Measurements from ENCODE around the gene SRGAP1.
"Not testable (repeated sequence)": the region's sequence is repeated elsewhere in the genome, so short reads cannot be mapped to it uniquely, and the experiment has no call there.

SRGAP1 gene

DNA sequence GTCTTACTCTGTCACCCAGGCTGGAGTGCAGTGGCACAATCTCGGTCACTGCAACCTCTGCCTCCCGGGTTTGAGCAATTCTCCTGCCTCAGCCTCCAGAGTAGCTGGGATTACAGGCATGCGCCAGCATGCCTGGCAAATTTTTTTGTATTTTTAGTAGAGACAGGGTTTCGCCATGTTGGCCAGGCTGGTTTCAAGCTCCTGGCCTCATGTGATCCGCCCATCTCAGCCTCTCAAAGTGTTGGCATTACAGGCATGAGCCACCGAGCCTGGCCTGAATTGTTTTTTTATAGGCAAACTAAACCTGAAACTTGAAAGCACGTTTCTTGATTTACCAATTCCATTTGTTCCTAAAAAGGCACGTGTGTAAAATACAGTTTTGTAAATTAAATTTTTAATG is 173.6 kb downstream of the SRGAP1 start:
- DNase-seq: not testable (repeated sequence)

DNA sequence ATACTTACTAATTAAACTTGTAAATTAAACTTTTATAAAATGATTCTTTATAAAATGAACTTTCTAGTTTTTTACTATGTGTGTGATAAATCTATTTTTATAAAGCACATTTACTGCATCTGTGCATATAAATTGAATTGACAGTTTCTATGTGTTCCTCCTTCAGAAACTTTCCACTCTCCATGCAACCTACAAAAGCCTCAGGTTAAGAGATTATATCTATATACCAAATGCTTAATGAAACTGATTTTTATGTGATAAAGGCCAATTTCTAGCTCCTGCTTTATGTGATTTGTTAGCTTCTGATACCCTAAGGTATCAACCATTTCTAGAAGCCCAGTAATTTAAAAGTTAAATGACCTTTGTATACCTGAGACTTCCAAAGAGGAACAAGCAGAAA is 174.0 kb downstream of the SRGAP1 start:
- no peak for DNase-seq

DNA sequence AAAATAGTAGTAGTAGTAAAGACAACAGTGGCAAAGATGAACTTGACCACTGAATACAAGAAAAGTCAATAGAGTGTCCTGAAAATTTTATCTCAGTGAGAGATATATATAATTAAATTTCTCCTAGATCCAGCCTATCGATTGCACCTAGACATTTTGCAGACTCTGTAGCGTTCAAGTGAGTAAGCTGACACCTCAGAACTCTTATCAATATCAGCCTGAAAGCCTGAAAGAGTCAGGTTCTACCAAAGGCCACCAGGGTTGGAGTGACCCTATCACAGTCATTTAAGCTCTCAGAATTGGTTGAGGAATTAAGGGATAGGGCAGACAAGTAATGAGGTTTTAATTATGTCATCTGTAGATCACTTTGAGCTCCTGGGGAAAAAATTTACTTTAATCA is 174.6 kb downstream of the SRGAP1 start:
- no peak for DNase-seq

GRCh38 chr12:64019654-64020053 is 175.2 kb downstream of the SRGAP1 start:
- DNase-seq: no peak

- no peak for DNase-seq
These were observed 180.9 kb downstream of the SRGAP1 start for GRCh38 chr12:64025174-64025958.

DNA sequence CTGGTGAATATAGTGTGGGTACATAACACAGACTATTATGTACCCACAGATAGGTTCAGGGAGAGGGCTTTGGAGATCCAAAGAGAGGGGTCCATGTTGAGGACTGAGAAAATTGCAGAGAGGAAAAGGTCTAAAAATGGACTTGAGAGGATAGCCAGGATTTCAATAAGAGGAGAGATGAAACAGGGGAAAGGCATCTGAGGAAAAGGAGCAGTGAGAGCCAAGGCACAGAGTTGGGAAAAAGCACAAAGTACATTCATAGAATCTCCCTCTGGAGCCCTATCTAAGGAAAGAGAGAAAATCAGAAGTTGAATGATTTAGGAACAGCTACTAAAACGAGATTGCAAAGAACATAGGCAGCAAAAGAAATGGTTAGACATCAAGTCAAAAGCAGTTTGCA is 182.8 kb downstream of the SRGAP1 start:
- DNase-seq: no peak

GRCh38 chr12:64028541-64028940 is 184.0 kb downstream of the SRGAP1 start:
- DNase-seq: no peak

GRCh38 chr12:64029013-64029857 is 184.7 kb downstream of the SRGAP1 start:
- no peak for DNase-seq

GRCh38 chr12:64030155-64030554 is 185.7 kb downstream of the SRGAP1 start:
- no peak for DNase-seq

GRCh38 chr12:64034056-64034455 is 189.6 kb downstream of the SRGAP1 start:
- DNase-seq: not testable (repeated sequence)

- DNase-seq: no peak
These were observed 190.5 kb downstream of the SRGAP1 start for GRCh38 chr12:64034901-64035576.

GRCh38 chr12:64036414-64036813 is 191.9 kb downstream of the SRGAP1 start:
- no peak for DNase-seq

GRCh38 chr12:64039281-64039871 is 194.9 kb downstream of the SRGAP1 start:
- peak; percentile 93 for DNase-seq

GRCh38 chr12:64042911-64043310 is 198.4 kb downstream of the SRGAP1 start:
- DNase-seq: no peak

DNA sequence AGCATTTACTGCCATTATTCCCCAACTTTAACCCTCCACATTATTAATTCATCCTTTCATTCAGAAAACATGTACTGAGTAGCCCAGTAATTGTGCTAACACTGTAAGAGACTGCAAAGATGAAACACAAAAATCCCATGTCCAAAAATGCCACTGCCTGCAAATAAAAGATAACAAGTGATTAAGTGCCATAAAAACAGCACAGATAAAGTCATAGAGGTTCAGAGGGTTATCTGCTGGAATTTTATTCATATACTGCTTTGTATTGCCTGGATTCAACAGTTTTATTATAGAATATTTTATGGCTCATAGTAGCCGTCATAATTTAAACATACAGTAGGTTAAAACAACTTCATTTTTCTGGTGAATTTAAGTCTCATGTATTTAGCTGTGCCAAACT is 199.7 kb downstream of the SRGAP1 start:
- no peak for DNase-seq

- DNase-seq: no peak
These were observed 206.6 kb downstream of the SRGAP1 start for GRCh38 chr12:64051057-64051456.

DNA sequence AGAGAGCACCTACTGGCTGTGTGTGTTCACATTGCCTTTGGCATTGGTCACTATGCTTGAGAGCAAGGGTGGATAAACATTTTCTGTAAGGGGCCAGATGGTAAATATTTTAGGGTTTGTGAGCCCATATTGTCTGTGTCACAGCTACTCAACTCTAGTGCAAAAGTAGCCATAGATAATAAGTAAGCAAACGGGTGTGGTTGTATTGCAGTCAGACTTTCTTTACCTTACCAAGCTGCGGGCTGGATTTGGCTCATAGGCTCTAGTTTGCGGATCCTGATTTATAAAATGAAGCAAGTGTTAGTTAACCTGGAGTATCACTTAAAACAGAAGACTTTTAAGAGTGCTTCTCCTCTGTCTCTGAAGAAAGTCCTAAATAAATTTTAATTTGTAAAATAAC is 208.6 kb downstream of the SRGAP1 start:
- no peak for DNase-seq

- DNase-seq: no peak
These were observed 209.6 kb downstream of the SRGAP1 start for GRCh38 chr12:64054079-64054520.

- no peak for DNase-seq
These were observed 212.2 kb downstream of the SRGAP1 start for GRCh38 chr12:64056741-64057140.

- no peak for DNase-seq
These were observed 213.2 kb downstream of the SRGAP1 start for GRCh38 chr12:64057706-64058105.

DNA sequence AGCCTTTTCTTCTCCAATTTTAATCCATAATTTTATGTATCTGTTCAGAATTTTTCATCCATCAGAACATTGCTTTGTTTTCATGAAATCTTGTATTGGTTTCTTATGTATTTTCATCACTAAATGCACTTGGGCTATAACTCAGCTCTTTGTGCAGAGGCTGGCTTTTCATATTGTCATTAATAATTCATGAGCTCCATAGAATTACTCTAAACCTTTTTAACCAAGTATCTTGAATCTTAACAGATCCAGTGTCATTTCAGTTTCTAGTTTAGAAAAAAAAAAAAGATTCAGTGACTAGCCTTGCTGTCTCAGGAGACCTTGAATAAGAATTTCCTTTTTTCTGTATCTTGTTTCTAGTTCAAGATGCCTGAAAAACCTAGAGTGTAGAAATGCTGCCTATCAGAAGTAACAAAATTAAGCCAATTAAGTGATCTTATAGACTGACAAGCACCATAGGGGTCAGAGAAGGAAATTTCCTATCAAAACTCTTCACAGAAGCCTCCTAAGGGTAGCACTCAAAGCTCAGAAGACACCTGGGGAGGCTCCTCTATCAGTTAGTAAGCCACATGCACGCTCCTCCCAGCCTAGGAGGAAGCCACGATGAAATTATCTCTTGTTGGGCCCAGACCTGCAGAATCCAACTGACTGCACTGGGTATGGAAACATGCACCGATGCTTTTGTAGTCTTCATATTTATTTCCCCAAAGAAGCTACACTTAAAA is 214.2 kb downstream of the SRGAP1 start:
- no peak for DNase-seq

DNA sequence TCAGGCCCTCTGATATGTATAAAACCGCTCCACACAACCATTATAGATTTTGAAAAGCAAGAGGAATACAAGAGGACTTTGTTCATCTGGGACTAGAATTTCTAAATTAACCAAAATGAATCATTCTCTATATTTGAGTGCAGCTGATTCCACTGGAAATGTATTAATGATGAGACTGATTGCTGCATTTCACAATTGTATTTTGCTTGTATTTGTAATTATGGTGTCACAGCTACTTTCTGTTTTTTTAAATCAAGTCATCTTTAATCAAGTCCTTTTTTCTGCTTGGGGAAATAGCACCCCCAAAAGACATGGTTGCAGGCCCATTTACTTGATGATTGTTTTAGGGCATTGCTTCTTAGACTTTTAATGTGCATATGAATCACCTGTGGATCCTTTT is 215.2 kb downstream of the SRGAP1 start:
- no peak for DNase-seq

Data from SHP77 treated with DMSO at 0.1 percent for 48 hours (cell line).